Prostate gland (tissue), 2 donors: ENCODE measurements around the gene CLDN2.

Source experiments
- CTCF ChIP-seq, 4 experiments: fragments of 200-600 bp in 2 of 4; fragments of 450-650 bp in 2 of 4; sonication (generic) in 2 of 4; IDR thresholded peaks; 1 replicate in 3 of 4; 2 replicates in 1 of 4; pipeline ENCODE4 v1.5.1; 2016 to 2019; ENCODE audit warnings: antibody characterized with exemption in 4 of 4, mild to moderate bottlenecking in 2 of 4, moderate library complexity in 2 of 4
- POLR2A ChIP-seq: fragments of 450-650 bp; IDR thresholded peaks from one replicate; pipeline ENCODE4 v1.6.1; 2016; ENCODE audit warnings: antibody characterized with exemption, mild to moderate bottlenecking
- POLR2AphosphoS5 ChIP-seq: sonication (generic); formaldehyde crosslinking; IDR thresholded peaks from one replicate; pipeline ENCODE4 v1.6.1; 2017; ENCODE audit warnings: antibody characterized with exemption

- TF ChIP-seq POLR2A (no peak), CTCF (IDR thresholded peaks at IDR 0.05) (no peak), POLR2AphosphoS5 (no peak)
Observed at GRCh38 chrX:106899276-106899675, 20.9 kb upstream of the CLDN2 start.
